B cell (primary cell): Measurements from ENCODE around the gene PALLD.

ENCODE experiments used
- CTCF ChIP-seq: fragments of 200-600 bp; IDR thresholded peaks from one replicate; pipeline ENCODE4 v1.8.0; 2022; ENCODE audit warnings: antibody characterized with exemption, mild to moderate bottlenecking
- EZH2 ChIP-seq: IDR thresholded peaks from 2 replicates; pipeline ENCODE4 v1.6.1; 2012; ENCODE audit warnings: borderline replicate concordance, low read depth, mild to moderate bottlenecking, moderate library complexity, low read length; ENCODE audit not compliant: insufficient read depth, poor library complexity, severe bottlenecking

GRCh38 chr4:168844353-168845049 is 347.6 kb downstream of the PALLD start:
- no peak for TF ChIP-seq CTCF
- no peak for TF ChIP-seq EZH2
